HG02943 (cell line): ENCODE data around the gene REG3A.

Experiments used
- ATAC-seq: cut with Tn5 transposase; IDR thresholded peaks from one replicate; pipeline ENCODE4 v1.9.1; 2021; ENCODE audit warnings: mild to moderate bottlenecking, low read depth, moderate library complexity; ENCODE audit not compliant: unreplicated experiment

REG3A gene

GRCh38 chr2:79159653-79160052, at the start of gene REG3A:
Gene REG3A (minus strand): TSS chr2:79159753. CDS start chr2:79159405, 348 bp downstream.
- ATAC-seq = no peak

GRCh38 chr2:79200762-79201161, 41.2 kb upstream of the REG3A start:
- ATAC-seq = no peak

GRCh38 chr2:79191816-79192215, 32.3 kb upstream of the REG3A start:
- ATAC-seq = no peak

GRCh38 chr2:79191081-79191480, 31.5 kb upstream of the REG3A start:
- no peak for ATAC-seq

GRCh38 chr2:79189465-79189864, 29.9 kb upstream of the REG3A start:
- ATAC-seq = no peak

- ATAC-seq = no peak
Measured at GRCh38 chr2:79181617-79182016, 22.1 kb upstream of the REG3A start.

GRCh38 chr2:79180092-79180491, 20.5 kb upstream of the REG3A start:
- ATAC-seq = no peak

- ATAC-seq = no peak
Measured at GRCh38 chr2:79179036-79179435, 19.5 kb upstream of the REG3A start.

- no peak for ATAC-seq
Measured at GRCh38 chr2:79178076-79178674, 18.6 kb upstream of the REG3A start.

- no peak for ATAC-seq
Measured at GRCh38 chr2:79171348-79171958, 11.9 kb upstream of the REG3A start.

GRCh38 chr2:79162801-79163200, 3.2 kb upstream of the REG3A start:
- no peak for ATAC-seq

GRCh38 chr2:79162132-79162531, 2.6 kb upstream of the REG3A start:
- no peak for ATAC-seq

- ATAC-seq = no peak
Measured at GRCh38 chr2:79159030-79159429, 523 bp downstream of the REG3A start.

- ATAC-seq = no peak
Measured at GRCh38 chr2:79155826-79156476, 3.6 kb downstream of the REG3A start.

GRCh38 chr2:79139423-79139822, 20.1 kb downstream of the REG3A start:
- ATAC-seq = no peak

GRCh38 chr2:79138385-79138784, 21.2 kb downstream of the REG3A start:
- no peak for ATAC-seq

- no peak for ATAC-seq
Measured at GRCh38 chr2:79131687-79132086, 27.9 kb downstream of the REG3A start.

- ATAC-seq = no peak
Measured at GRCh38 chr2:79129804-79130203, 29.7 kb downstream of the REG3A start.

- ATAC-seq = no peak
Measured at GRCh38 chr2:79129260-79129659, 30.3 kb downstream of the REG3A start.

GRCh38 chr2:79128406-79128805, 31.1 kb downstream of the REG3A start:
- ATAC-seq = no peak

GRCh38 chr2:79125721-79125985, 33.9 kb downstream of the REG3A start:
- no peak for ATAC-seq
